Ureter (tissue), 1 donor: ENCODE measurements around the gene TRAPPC2L. TPM values are rescaled to one million over a fixed set of nuclear protein-coding genes. Genes with fewer than 3 reads are reported as not detected.
"Not testable (repeated sequence)": the region's sequence is repeated elsewhere in the genome, so short reads cannot be mapped to it uniquely, and the experiment has no call there.

ENCODE experiments used
- DNase-seq: peaks from one replicate; pipeline ENCODE4 v3.0.0-alpha.2; 2020; ENCODE audit warnings: low spot score
- total RNA-seq: library from RNA; stranded (reverse); gene quantifications from one replicate; pipeline ENCODE4 v1.2.4, GENCODE V29; 2023
- donor health status: DM: yes; HTN: yes; CAD: no.

The TRAPPC2L gene
- total RNA-seq, 1 donor from 2014 or later = 55.3 TPM

GRCh38 chr16:88818575-88818874 is 38.4 kb upstream of the TRAPPC2L start:
- DNase-seq = no peak

- DNase-seq = no peak
Measured at GRCh38 chr16:88819126-88819525, 37.8 kb upstream of the TRAPPC2L start.

- DNase-seq = no peak
Measured at GRCh38 chr16:88820385-88821025, 36.4 kb upstream of the TRAPPC2L start.

GRCh38 chr16:88821168-88821850 is 35.6 kb upstream of the TRAPPC2L start:
- DNase-seq = no peak

GRCh38 chr16:88822281-88823040 is 34.5 kb upstream of the TRAPPC2L start:
- no peak for DNase-seq

GRCh38 chr16:88823646-88824045 is 33.3 kb upstream of the TRAPPC2L start:
- DNase-seq = not testable (repeated sequence)

GRCh38 chr16:88824256-88825077 is 32.5 kb upstream of the TRAPPC2L start:
- DNase-seq = no peak

- DNase-seq = no peak
Measured at GRCh38 chr16:88825146-88825545, 31.8 kb upstream of the TRAPPC2L start.

GRCh38 chr16:88826070-88826840 is 30.7 kb upstream of the TRAPPC2L start:
- no peak for DNase-seq

GRCh38 chr16:88827727-88828126 is 29.2 kb upstream of the TRAPPC2L start:
- DNase-seq = no peak

GRCh38 chr16:88828711-88829110 is 28.2 kb upstream of the TRAPPC2L start:
- no peak for DNase-seq

GRCh38 chr16:88830258-88830657 is 26.7 kb upstream of the TRAPPC2L start:
- no peak for DNase-seq

GRCh38 chr16:88830783-88831182 is 26.1 kb upstream of the TRAPPC2L start:
- no peak for DNase-seq

- DNase-seq = no peak
Measured at GRCh38 chr16:88831838-88832237, 25.1 kb upstream of the TRAPPC2L start.

GRCh38 chr16:88833086-88833485 is 23.8 kb upstream of the TRAPPC2L start:
- DNase-seq = no peak

- no peak for DNase-seq
Measured at GRCh38 chr16:88834670-88835069, 22.3 kb upstream of the TRAPPC2L start.

- DNase-seq = no peak
Measured at GRCh38 chr16:88835383-88835782, 21.5 kb upstream of the TRAPPC2L start.

- no peak for DNase-seq
Measured at GRCh38 chr16:88835818-88836217, 21.1 kb upstream of the TRAPPC2L start.

- no peak for DNase-seq
Measured at GRCh38 chr16:88836791-88837190, 20.1 kb upstream of the TRAPPC2L start.

GRCh38 chr16:88837806-88838205 is 19.1 kb upstream of the TRAPPC2L start:
- DNase-seq = no peak

- no peak for DNase-seq
Measured at GRCh38 chr16:88838566-88838965, 18.4 kb upstream of the TRAPPC2L start.
